ENCODE results near the gene KRT40. TPM values are rescaled to one million over a fixed set of nuclear protein-coding genes. Genes with fewer than 3 reads are reported as not detected.
A peak's percentile ranks its signal among the peaks of the same experiment; 100 is the strongest.

The KRT40 gene
- total RNA-seq, 2 donors from 2014 or later: not detected

- Mint-ChIP-seq H3K27me3 (peaks cover 27% of the 10 kb centered on the region), H3K27ac (no peak overlapping the region), H3K4me1 (no peaks in the 10 kb centered on the region), H3K36me3 (ENCODE audit: low read depth) (no peaks in the 10 kb centered on the region), H3K4me3 (no peak overlapping the region), H3K9me3 (no peaks in the 10 kb centered on the region)
- ATAC-seq (replicated peaks): no peak
These were observed 4.0 kb downstream of the KRT40 start for GRCh38 chr17:40980117-40980516.

GRCh38 chr17:40978575-40979151, 5.5 kb downstream of the KRT40 start:
- H3K4me1 Mint-ChIP-seq: no peaks in the 10 kb centered on the region
- H3K27me3 Mint-ChIP-seq: peaks cover 26% of the 10 kb centered on the region
- H3K36me3 Mint-ChIP-seq (ENCODE audit: low read depth): no peaks in the 10 kb centered on the region
- H3K4me3 Mint-ChIP-seq: no peak overlapping the region
- ATAC-seq (replicated peaks): no peak
- H3K9me3 Mint-ChIP-seq: no peaks in the 10 kb centered on the region
- H3K27ac Mint-ChIP-seq: no peak overlapping the region

DNA sequence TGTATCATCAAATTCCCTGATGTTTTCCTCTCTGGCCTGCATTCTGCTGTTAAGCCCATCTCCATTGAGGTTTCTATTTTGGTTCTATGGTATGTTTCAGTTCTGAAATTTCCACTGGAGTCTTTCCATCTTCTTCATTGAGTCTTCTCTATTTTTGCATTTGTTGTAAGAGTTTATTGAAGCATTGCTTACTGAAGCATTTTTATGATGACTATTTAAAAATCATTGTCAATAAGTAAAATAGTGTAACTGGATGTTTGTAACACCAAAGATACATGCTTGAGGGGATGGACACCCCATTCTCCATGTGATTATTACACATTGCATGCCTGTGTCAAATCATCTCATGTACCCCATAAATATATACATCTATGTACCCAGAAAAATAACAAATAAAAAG, 8.6 kb downstream of the KRT40 start:
- no peak overlapping the region for H3K4me3 Mint-ChIP-seq

GRCh38 chr17:40974366-40974765, 9.8 kb downstream of the KRT40 start:
- Mint-ChIP-seq H3K4me3 (no peak overlapping the region), H3K27me3 (peaks cover 16% of the 10 kb centered on the region), H3K27ac (no peak overlapping the region), H3K36me3 (ENCODE audit: low read depth) (no peaks in the 10 kb centered on the region), H3K4me1 (no peaks in the 10 kb centered on the region), H3K9me3 (no peaks in the 10 kb centered on the region)
- no peak for ATAC-seq (replicated peaks)

More for the DNA sequence above, 8.6 kb downstream of the KRT40 start:
- no peak for ATAC-seq (replicated peaks)
- no peak overlapping the region for H3K27ac Mint-ChIP-seq
- no peaks in the 10 kb centered on the region for H3K4me1 Mint-ChIP-seq
- no peaks in the 10 kb centered on the region for H3K36me3 Mint-ChIP-seq (ENCODE audit: low read depth)
- H3K27me3 Mint-ChIP-seq: peaks cover 23% of the 10 kb centered on the region
- H3K9me3 Mint-ChIP-seq: no peaks in the 10 kb centered on the region

DNA sequence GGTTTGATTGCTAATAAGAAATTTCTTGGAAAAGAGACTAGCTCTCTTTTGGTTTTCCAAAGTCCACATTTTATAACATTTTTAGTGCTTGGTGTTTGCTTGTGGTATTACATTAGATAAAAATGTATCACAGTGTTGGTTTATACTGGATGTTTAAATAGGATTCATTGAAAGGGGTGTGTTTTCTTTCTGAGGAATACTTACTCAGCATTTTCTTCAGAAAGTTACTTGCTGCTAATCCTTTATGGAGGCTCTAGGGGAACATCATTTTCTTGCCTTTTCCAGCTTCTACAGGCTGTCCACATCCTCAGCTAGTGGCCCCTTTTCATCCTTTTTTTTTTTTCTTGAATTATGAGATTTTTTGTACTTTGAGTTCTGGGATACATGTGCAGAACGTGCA, 16.5 kb downstream of the KRT40 start:
- no peaks in the 10 kb centered on the region for H3K9me3 Mint-ChIP-seq
- no peaks in the 10 kb centered on the region for H3K36me3 Mint-ChIP-seq (ENCODE audit: low read depth)
- H3K4me3 Mint-ChIP-seq: no peak overlapping the region
- no peak overlapping the region for H3K27ac Mint-ChIP-seq
- ATAC-seq (replicated peaks): no peak
- peaks cover 4% of the 10 kb centered on the region for H3K27me3 Mint-ChIP-seq
- peaks cover 6% of the 10 kb centered on the region for H3K4me1 Mint-ChIP-seq

- Mint-ChIP-seq H3K27me3 (peaks cover 4% of the 10 kb centered on the region), H3K27ac (no peak within 1 kb of the TSS), H3K4me1 (peaks cover 6% of the 10 kb centered on the region), H3K4me3 (no peak within 1 kb of the TSS), H3K9me3 (no peaks in the 10 kb centered on the region), H3K36me3 (ENCODE audit: low read depth) (no peaks in the 10 kb centered on the region)
- ATAC-seq (replicated peaks): no peak
These were observed 17.3 kb downstream of the KRT40 start, which contains the start of gene KRT39 for GRCh38 chr17:40966848-40967247. Gene KRT39, minus strand, starts transcription at chr17:40966948. Its CDS starts 92 bp downstream, at chr17:40966856.

- Mint-ChIP-seq H3K4me1 (peaks cover 6% of the 10 kb centered on the region), H3K9me3 (no peaks in the 10 kb centered on the region), H3K27me3 (peaks cover 11% of the 10 kb centered on the region), H3K36me3 (ENCODE audit: low read depth) (no peaks in the 10 kb centered on the region), H3K4me3 (no peak overlapping the region), H3K27ac (no peak overlapping the region)
- ATAC-seq (replicated peaks): peak; percentile 56
These were observed 20.3 kb downstream of the KRT40 start for GRCh38 chr17:40963838-40964237.

DNA sequence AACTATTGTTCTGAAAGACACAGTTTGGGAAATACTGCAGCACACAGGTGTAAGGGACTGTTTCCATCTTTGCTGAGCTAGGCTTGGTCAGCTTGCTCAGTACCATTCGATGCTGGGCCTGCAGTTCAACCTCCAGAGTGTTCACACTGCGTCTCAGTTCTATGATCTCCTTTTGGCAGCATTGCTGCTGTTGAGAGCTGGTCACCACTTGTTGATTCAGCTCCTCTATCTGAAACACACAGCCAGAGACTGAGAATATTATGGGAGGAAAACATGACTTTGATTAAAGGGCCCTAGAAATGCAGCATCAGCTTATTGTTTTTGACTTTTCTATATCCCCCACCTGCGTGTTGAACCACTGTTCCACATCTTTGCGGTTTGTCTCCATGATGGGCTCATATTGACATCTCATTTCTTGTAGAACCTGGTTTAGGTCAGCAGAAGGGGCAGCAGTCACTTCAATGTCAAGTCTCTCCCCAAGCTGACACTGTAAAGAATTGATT, 22.0 kb downstream of the KRT40 start:
- H3K27ac Mint-ChIP-seq: no peak overlapping the region
- H3K27me3 Mint-ChIP-seq: peaks cover 8% of the 10 kb centered on the region
- no peaks in the 10 kb centered on the region for H3K36me3 Mint-ChIP-seq (ENCODE audit: low read depth)
- H3K9me3 Mint-ChIP-seq: no peaks in the 10 kb centered on the region
- H3K4me3 Mint-ChIP-seq: no peak overlapping the region
- H3K4me1 Mint-ChIP-seq: peaks cover 6% of the 10 kb centered on the region
- no peak for ATAC-seq (replicated peaks)

- H3K27me3 Mint-ChIP-seq: peaks cover 10% of the 10 kb centered on the region
- no peak overlapping the region for H3K4me3 Mint-ChIP-seq
- ATAC-seq (replicated peaks): no peak
- no peaks in the 10 kb centered on the region for H3K9me3 Mint-ChIP-seq
- no peak overlapping the region for H3K27ac Mint-ChIP-seq
- H3K4me1 Mint-ChIP-seq: peaks cover 6% of the 10 kb centered on the region
- no peaks in the 10 kb centered on the region for H3K36me3 Mint-ChIP-seq (ENCODE audit: low read depth)
These were observed 22.5 kb downstream of the KRT40 start for GRCh38 chr17:40961591-40961990.

DNA sequence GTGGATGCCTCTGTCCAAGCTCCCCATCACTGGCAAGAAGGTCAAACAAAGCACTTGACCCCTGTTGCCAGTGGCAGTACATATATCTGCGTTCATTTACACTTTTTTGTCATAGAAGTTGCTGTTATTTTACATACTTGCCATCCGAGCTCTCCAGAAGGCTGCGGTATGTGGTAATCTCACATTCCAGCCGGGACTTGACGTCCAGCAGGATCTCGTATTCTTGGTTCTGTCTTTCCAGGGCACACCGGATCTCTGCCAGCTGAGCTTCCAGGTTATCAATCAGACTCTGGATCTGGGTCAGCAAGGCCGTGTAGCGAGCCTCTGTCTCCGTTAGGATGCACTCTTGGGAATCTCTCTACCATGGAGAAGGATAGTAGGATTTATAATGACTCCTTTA, 24.0 kb downstream of the KRT40 start:
- ATAC-seq (replicated peaks): no peak
- Mint-ChIP-seq H3K9me3 (no peaks in the 10 kb centered on the region), H3K27ac (no peak overlapping the region), H3K4me1 (peaks cover 6% of the 10 kb centered on the region), H3K4me3 (no peak overlapping the region), H3K27me3 (peaks cover 16% of the 10 kb centered on the region), H3K36me3 (ENCODE audit: low read depth) (no peaks in the 10 kb centered on the region)

- Mint-ChIP-seq H3K27ac (no peak overlapping the region), H3K4me3 (no peak overlapping the region), H3K9me3 (no peaks in the 10 kb centered on the region), H3K4me1 (no peaks in the 10 kb centered on the region), H3K27me3 (peaks cover 27% of the 10 kb centered on the region), H3K36me3 (ENCODE audit: low read depth) (no peaks in the 10 kb centered on the region)
- no peak for ATAC-seq (replicated peaks)
These were observed 25.8 kb downstream of the KRT40 start for GRCh38 chr17:40958086-40958953.

DNA sequence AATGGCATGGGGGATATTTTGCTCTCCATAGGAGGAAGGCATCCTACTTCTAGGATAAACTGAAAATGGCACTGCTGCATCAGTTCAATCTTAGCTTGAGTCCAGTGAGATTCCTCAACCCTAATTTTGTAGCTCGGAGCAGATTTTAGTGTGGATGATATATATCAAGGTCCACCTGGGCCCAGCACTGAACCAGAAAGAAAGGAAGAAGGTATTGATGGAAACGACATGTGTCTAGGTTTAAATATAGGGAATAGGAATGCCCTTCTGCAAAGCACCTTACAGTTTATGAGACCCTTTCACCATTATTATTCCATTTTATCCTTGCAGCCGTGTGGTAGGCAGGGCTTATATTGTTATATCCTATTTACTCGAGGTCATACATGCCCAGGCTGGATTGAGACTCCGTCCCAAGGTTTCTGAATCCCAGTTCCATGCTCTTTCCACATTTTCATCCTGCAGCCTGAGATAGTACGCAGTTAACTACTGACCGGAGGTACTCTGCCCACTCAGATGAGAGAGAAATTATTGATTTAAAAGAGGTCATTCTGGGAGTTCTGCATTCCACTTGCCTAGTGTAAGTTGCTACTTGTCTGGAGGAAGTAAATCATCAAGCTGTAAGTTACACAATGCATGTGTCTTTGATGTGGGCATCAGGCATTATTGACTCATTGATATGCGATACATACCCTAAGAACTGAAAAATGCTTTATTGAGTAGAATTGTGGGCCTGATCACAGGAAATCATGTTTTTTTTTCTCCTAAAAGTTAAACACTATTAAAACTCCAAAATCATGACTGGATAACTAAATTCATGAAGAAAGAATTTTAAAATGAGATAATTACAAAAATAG, 27.5 kb downstream of the KRT40 start:
- Mint-ChIP-seq H3K4me1 (no peaks in the 10 kb centered on the region), H3K27me3 (peaks cover 28% of the 10 kb centered on the region), H3K27ac (no peak overlapping the region), H3K4me3 (no peak overlapping the region), H3K36me3 (ENCODE audit: low read depth) (no peaks in the 10 kb centered on the region), H3K9me3 (no peaks in the 10 kb centered on the region)
- ATAC-seq (replicated peaks): no peak

- H3K36me3 Mint-ChIP-seq (ENCODE audit: low read depth): no peaks in the 10 kb centered on the region
- H3K27ac Mint-ChIP-seq: no peak overlapping the region
- no peak overlapping the region for H3K4me3 Mint-ChIP-seq
- H3K27me3 Mint-ChIP-seq: peaks cover 34% of the 10 kb centered on the region
- peak; percentile 57 for ATAC-seq (replicated peaks)
- H3K4me1 Mint-ChIP-seq: no peaks in the 10 kb centered on the region
- no peaks in the 10 kb centered on the region for H3K9me3 Mint-ChIP-seq
These were observed 30.2 kb downstream of the KRT40 start for GRCh38 chr17:40953881-40954280.

GRCh38 chr17:40952661-40953060, 31.5 kb downstream of the KRT40 start:
- no peaks in the 10 kb centered on the region for H3K4me1 Mint-ChIP-seq
- no peaks in the 10 kb centered on the region for H3K36me3 Mint-ChIP-seq (ENCODE audit: low read depth)
- no peaks in the 10 kb centered on the region for H3K9me3 Mint-ChIP-seq
- no peak overlapping the region for H3K4me3 Mint-ChIP-seq
- no peak for ATAC-seq (replicated peaks)
- H3K27me3 Mint-ChIP-seq: peaks cover 43% of the 10 kb centered on the region
- H3K27ac Mint-ChIP-seq: no peak overlapping the region
